ENCODE results near the gene MRPL48. TPM values are rescaled to one million over a fixed set of nuclear protein-coding genes. Genes with fewer than 3 reads are reported as not detected.

The MRPL48 gene
- total RNA-seq (2022; extraction: Qiagen RNA extraction; ENCODE audit: low read depth) = 45.6 to 54.8 TPM (median 51.9 TPM) in 5 replicates

GRCh38 chr11:73787643-73788558 lies at the start of gene MRPL48:
MRPL48 (plus strand) TSS chr11:73787874; CDS start chr11:73787972, 98 bp downstream.

GRCh38 chr11:73760679-73761402 lies 26.8 kb upstream of the MRPL48 start, which contains the start of gene RAB6A:
RAB6A (minus strand) TSS chr11:73761074; CDS start chr11:73760635, 439 bp downstream.

GRCh38 chr11:73876424-73877310 lies 89.0 kb downstream of the MRPL48 start, which contains the start of the genes COA4 and PAAF1:
COA4 (minus strand) TSS chr11:73876846; CDS start chr11:73873378, 3,468 bp downstream.
PAAF1 (plus strand) TSS chr11:73876999; CDS start chr11:73877022, 23 bp downstream.

Other genes starting within 250 kb of the MRPL48 start
- 12.0 to 17.6 TPM (median 15.2 TPM) in 5 replicates for gene FAM168A, start 189.8 kb upstream of the MRPL48 start, total RNA-seq (2022; extraction: Qiagen RNA extraction; ENCODE audit: low read depth)
- 0.54 to 1.0 TPM (median 0.73 TPM) in 5 replicates for gene PLEKHB1, start 141.3 kb upstream of the MRPL48 start, total RNA-seq (2022; extraction: Qiagen RNA extraction; ENCODE audit: low read depth)
- gene RAB6A, start 26.8 kb upstream of the MRPL48 start, total RNA-seq (2022; extraction: Qiagen RNA extraction; ENCODE audit: low read depth) = 49.9 to 73.0 TPM (median 63.4 TPM) in 5 replicates
- 129 to 143 TPM (median 133 TPM) in 5 replicates for gene COA4, start 89.0 kb downstream of the MRPL48 start, total RNA-seq (2022; extraction: Qiagen RNA extraction; ENCODE audit: low read depth)
- 11.6 to 13.0 TPM (median 12.3 TPM) in 5 replicates for gene PAAF1, start 89.1 kb downstream of the MRPL48 start, total RNA-seq (2022; extraction: Qiagen RNA extraction; ENCODE audit: low read depth)
- gene DNAJB13, start 163.2 kb downstream of the MRPL48 start, total RNA-seq (2022; extraction: Qiagen RNA extraction; ENCODE audit: low read depth) = 0.31 to 1.2 TPM (median 0.45 TPM) in 5 replicates
- 69.3 to 102 TPM (median 76.8 TPM) in 5 replicates for gene UCP2, start 195.0 kb downstream of the MRPL48 start, total RNA-seq (2022; extraction: Qiagen RNA extraction; ENCODE audit: low read depth)
- 0.70 to 2.4 TPM (median 1.4 TPM) in 5 replicates for gene UCP3, start 221.2 kb downstream of the MRPL48 start, total RNA-seq (2022; extraction: Qiagen RNA extraction; ENCODE audit: low read depth)